Right kidney (tissue), 1 donor: ENCODE data around the gene LBR.
"Not testable (repeated sequence)": the region's sequence is repeated elsewhere in the genome, so short reads cannot be mapped to it uniquely, and the experiment has no call there.

Experiments
- DNase-seq: peaks from one replicate; pipeline ENCODE4 v3.0.0-alpha.2; 2016

The LBR gene

GRCh38 chr1:225424562-225425200 is 3.2 kb downstream of the LBR start:
- DNase-seq = no peak

GRCh38 chr1:225423518-225423855 is 4.4 kb downstream of the LBR start:
- no peak for DNase-seq

- DNase-seq = no peak
Measured at GRCh38 chr1:225422795-225423517, 4.9 kb downstream of the LBR start.

GRCh38 chr1:225422031-225422605 is 5.7 kb downstream of the LBR start:
- no peak for DNase-seq

- DNase-seq = no peak
Measured at GRCh38 chr1:225418598-225418997, 9.2 kb downstream of the LBR start.

GRCh38 chr1:225418059-225418458 is 9.8 kb downstream of the LBR start:
- no peak for DNase-seq

GRCh38 chr1:225415967-225416745 is 11.7 kb downstream of the LBR start:
- no peak for DNase-seq

- no peak for DNase-seq
Measured at GRCh38 chr1:225415307-225415706, 12.5 kb downstream of the LBR start.

- DNase-seq = no peak
Measured at GRCh38 chr1:225413708-225414375, 14.0 kb downstream of the LBR start.

GRCh38 chr1:225412803-225413351 is 15.0 kb downstream of the LBR start:
- DNase-seq = peak; percentile 59

- no peak for DNase-seq
Measured at GRCh38 chr1:225412321-225412720, 15.5 kb downstream of the LBR start.

GRCh38 chr1:225410036-225410435 is 17.8 kb downstream of the LBR start:
- no peak for DNase-seq

- DNase-seq = no peak
Measured at GRCh38 chr1:225409051-225409450, 18.8 kb downstream of the LBR start.

GRCh38 chr1:225408249-225408648 is 19.6 kb downstream of the LBR start:
- no peak for DNase-seq

- DNase-seq = no peak
Measured at GRCh38 chr1:225407755-225408154, 20.1 kb downstream of the LBR start.

GRCh38 chr1:225406976-225407725 is 20.7 kb downstream of the LBR start:
- DNase-seq = no peak

- DNase-seq = no peak
Measured at GRCh38 chr1:225400968-225401367, 26.9 kb downstream of the LBR start.

- DNase-seq = no peak
Measured at GRCh38 chr1:225396357-225396756, 31.5 kb downstream of the LBR start.

- DNase-seq = no peak
Measured at GRCh38 chr1:225389843-225390242, 38.0 kb downstream of the LBR start.

- DNase-seq = no peak
Measured at GRCh38 chr1:225388372-225388771, 39.5 kb downstream of the LBR start.

- DNase-seq = not testable (repeated sequence)
Measured at GRCh38 chr1:225386860-225387259, 41.0 kb downstream of the LBR start.

GRCh38 chr1:225380691-225381090 is 47.1 kb downstream of the LBR start:
- no peak for DNase-seq
